ENCODE data around the gene UCHL1.
"Not testable (repeated sequence)": the region's sequence is repeated elsewhere in the genome, so short reads cannot be mapped to it uniquely, and the experiment has no call there.

UCHL1 gene

GRCh38 chr4:41294445-41295062 is 37.8 kb downstream of the UCHL1 start:
- DNase-seq, result no peak

- DNase-seq, result no peak
These were observed 40.3 kb downstream of the UCHL1 start for GRCh38 chr4:41296995-41297394.

GRCh38 chr4:41297832-41298231 is 41.1 kb downstream of the UCHL1 start:
- DNase-seq, result no peak

GRCh38 chr4:41299486-41299885 is 42.8 kb downstream of the UCHL1 start:
- DNase-seq, result no peak

GRCh38 chr4:41301137-41301536 is 44.4 kb downstream of the UCHL1 start:
- no peak for DNase-seq

- DNase-seq, result no peak
These were observed 46.8 kb downstream of the UCHL1 start for GRCh38 chr4:41303372-41304118.

- DNase-seq, result peak; percentile 56
These were observed 47.5 kb downstream of the UCHL1 start for GRCh38 chr4:41304221-41304620.

- no peak for DNase-seq
These were observed 48.7 kb downstream of the UCHL1 start for GRCh38 chr4:41305476-41305875.

- DNase-seq, result no peak
These were observed 50.9 kb downstream of the UCHL1 start for GRCh38 chr4:41307638-41308037.

GRCh38 chr4:41308398-41308797 is 51.7 kb downstream of the UCHL1 start:
- DNase-seq, result no peak

- not testable (repeated sequence) for DNase-seq
These were observed 58.7 kb downstream of the UCHL1 start for GRCh38 chr4:41315426-41315825.

- DNase-seq, result no peak
These were observed 59.1 kb downstream of the UCHL1 start for GRCh38 chr4:41315862-41316261.

Data from DMS79 treated with DMSO at 0.1 percent for 48 hours (cell line).